ENCODE data around the gene PROCR.
"Not testable (repeated sequence)": the region's sequence is repeated elsewhere in the genome, so short reads cannot be mapped to it uniquely, and the experiment has no call there.

PROCR gene

GRCh38 chr20:35165221-35166185 is 6.4 kb upstream of the PROCR start:
- no peak for DNase-seq

DNA sequence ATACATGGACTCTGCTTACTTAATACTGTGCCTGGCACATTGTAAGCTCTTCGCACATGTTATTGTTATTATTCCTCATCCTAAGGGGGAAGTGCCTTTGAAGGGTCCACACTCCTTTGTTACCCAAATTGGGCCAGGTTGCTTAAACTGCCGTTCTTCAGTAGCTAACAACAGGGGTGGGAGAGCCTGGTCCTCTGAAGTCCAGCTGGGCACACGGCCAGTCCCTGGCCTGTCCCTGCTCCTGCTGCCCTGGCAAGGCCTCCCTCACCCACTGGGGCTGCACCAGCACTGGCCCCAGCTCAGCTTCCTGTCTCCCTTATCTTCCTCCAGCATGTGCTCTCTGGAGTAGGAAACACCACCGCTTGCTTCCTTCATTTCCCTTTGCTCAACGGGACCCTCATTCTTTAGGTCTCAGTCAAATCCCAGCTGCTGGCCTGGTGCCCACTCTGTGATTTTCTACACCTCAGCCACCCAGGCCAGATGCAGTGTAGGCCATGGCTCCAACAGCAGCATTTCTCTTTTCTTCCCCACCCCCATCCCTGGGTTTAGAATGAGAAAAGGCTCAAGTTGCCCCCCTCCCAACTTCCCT is 5.5 kb upstream of the PROCR start:
- no peak for DNase-seq

- no peak for DNase-seq
These were observed 4.1 kb upstream of the PROCR start for GRCh38 chr20:35167787-35168186.

DNA sequence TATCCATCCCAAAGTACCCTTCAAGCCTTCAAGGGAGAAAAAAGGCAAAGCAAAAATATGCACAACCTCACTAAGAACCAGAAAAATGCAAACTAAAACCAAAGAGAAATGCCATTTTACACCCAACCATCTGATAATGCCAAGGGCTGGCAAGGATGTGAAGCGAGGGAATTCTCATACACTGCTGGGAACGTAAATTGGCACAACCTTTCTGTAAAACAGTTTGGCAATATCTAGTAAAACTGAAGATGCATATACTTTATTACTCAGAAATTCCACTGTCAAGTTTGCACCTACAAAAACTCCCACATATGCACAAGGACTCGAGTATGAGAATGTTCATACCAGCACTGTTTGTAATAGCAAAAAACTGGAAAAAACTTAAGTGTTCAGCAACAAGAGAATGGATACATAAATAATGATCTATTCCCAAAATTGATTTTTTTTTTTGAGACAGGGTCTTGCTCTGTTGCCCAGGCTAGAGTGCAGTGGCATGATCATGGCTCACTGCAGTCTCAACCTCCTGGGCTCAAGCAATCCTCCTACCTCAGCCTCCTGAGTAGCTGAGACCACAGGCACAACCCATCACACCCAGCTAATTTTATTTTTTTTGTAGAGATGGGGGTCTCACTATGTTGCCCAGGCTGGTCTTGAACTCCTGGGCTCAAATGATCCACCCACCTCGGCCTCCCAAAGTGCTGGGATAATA is 3.0 kb upstream of the PROCR start:
- not testable (repeated sequence) for DNase-seq

- no peak for DNase-seq
These were observed 477 bp upstream of the PROCR start for GRCh38 chr20:35171438-35171752.

DNA sequence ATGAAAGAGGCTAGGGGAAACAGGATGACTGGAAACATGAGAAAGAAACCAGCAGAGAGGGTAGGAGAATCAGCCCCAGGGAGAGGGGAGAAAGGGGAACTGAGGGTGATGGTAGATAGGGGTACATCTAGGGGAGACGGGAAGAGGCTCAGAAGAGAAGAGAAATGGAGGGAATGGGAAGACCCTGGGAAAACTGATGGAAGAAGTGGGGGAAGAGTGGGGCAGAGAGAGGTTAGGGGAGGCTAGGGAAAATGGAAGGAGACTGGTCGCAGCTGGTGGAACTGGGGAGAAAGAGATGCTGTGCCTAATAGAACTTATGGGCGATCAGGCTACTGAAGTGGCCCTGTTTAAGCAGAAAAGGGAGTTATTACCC is 548 bp downstream of the PROCR start:
- DNase-seq: no peak

GRCh38 chr20:35173576-35174192 is 1.8 kb downstream of the PROCR start:
- DNase-seq: no peak

DNA sequence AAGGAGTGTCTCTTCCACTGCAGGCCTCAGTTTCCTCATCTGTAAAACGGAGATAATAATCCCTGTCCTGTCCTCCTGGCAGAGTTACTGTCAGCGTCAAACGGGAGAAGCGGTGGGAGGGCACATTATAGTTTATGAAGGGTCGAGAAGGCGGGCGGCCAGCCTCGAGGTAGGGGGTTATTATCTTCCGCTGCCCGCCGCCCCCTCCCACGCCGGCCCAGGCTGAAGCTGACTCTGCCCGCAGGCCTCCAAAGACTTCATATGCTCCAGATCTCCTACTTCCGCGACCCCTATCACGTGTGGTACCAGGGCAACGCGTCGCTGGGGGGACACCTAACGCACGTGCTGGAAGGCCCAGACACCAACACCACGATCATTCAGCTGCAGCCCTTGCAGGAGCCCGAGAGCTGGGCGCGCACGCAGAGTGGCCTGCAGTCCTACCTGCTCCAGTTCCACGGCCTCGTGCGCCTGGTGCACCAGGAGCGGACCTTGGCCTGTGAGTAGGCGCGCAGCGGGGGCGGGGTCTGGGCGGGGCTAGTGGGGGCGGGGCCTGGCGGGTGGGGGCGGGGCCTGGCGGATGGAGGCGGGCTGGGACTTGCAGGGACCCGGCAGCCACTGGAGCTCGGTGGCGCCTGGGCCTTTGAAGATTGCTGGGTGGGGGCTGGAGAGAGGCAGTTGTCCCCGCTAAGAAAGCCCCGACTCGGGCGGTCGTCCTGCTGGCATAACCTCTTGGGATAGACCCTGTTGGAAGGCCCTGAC is 2.8 kb downstream of the PROCR start:
- DNase-seq: no peak

GRCh38 chr20:35176132-35176531 is 4.3 kb downstream of the PROCR start:
- no peak for DNase-seq

DNA sequence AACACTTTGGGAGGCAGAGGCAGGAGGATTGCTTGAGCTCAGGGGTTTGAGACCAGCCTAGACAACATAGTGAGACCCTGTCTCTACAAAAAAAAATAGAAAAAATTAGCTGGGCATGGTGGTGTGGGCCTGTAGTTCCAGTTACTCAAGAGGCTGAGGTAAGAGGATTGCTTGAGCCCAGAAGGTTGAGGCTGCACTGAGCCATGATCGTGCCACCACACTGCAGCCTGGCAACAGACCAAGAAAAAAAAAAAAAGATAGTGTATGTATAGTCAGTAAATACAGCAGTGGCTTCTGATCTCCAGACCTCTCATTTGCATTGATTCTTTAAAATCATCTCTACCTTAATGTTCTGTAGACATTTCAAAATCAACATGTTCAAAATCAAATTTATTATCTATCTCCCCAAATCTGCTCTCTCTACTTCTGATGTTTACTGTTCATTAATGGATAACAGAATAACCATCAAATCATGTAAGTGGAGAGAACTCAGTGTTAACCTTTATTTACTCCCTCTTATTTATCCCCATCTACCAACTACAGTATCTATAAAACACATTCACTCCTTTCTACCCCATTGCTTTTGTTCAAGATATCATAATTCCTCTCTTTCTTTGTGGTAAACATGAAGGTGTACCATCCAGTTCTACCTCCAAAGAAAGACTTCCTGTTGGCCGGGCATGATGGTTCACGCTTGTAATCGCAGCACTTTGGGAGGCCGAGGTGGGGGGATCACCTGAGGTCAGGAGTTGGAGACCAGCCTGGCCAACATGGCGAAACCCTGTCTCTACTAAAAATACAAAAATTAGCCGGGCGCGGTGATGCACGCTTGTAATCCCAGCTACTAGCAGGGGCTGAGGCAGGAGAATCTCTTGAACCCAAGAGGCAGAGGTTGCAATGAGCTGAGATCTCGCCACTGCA is 7.7 kb downstream of the PROCR start:
- DNase-seq: no peak

GRCh38 chr20:35180266-35180665 is 8.4 kb downstream of the PROCR start:
- no peak for DNase-seq

DNA sequence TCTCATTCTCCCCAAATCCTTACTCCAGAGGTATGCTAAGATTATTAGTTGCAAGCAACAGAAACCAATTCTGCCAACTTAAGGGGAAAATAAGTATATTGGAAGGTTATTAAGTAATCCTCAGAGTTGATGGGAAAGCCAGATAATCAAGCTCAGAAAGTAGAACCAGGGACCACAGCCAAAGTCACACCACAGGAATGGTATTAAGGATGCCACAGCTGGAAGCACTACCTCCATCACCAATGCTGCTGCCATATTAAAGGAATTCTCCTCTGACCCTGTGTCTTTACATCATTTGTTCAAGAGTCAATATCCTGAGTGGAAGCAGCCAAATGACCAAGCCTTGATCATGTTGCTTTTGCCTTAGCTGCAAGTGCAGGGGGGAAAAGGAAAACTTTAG is 9.9 kb downstream of the PROCR start:
- no peak for DNase-seq

DNA sequence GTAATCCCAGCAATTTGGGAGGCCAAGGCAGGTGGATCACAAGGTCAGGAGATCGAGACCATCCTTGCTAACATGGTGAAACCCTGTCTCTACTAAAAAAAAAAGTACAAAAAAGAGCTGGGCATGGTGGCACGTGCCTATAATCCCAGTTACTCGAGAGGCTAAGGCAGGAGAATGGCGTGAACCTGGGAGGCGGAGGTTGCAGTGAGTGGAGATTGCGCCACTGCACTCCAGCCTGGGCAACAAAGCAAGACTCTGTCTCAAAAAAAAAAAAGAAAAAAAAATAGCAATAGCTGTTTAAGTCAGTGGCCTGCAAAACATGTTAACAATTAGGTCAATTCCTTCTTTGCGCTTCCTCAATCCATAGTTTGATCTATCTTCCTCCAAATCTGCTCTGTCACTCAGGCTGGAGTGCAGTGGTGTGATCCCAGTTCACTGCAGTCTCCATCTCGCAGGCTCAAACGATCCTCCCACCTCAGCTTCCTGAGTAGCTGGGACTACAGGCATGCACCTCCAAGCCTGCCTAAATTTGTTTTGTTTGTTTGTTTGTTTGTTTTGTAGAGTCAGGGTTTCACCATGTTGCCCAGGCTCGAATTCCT is 14.9 kb downstream of the PROCR start:
- not testable (repeated sequence) for DNase-seq

DNA sequence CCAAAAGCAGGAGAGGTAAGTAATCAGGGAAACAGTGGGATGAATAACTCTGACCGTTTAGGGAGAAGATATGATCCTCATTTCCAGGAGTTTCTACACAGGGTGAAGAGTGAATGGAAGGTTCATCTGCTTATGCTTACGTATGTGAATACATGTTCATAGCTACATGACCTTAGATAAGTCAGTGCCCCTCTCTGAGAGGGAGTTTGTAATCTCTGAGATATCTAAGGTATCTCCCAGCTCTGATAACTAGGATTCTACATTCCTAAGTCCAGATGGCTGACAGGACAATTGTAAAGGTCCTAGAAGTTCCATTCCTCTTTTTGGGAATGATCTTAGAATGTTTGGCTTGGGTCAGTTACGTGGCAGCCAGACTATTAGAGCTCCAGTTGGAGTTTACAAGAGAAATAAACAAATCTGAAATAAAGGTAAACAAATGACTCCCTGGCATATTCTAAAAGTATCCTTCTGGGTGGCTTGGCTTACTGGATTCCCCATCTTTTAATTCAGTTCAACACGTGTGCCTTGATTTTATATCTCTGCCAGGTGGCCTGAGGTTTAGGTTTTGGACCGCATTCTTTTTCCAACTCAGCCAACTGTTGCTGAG is 15.8 kb downstream of the PROCR start:
- DNase-seq: no peak

DNA sequence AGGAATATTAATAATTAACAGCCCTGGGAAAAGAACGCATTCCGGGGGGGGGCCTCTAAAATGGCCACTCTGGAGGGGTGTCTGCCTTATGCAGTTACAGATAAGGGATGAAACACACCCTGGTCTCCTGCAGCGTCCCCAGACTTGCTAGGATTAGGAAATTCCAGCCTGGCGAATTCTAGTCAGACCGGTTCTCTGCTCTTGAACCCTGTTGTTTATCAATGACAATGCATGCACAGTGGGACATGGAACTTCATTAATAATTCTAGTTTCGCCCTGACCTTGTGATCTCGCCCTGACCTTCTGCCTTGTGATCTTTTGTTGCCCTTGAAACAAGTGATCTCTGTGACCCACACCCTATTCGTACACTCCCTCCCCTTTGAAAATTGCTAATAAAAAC is 17.4 kb downstream of the PROCR start:
- DNase-seq: not testable (repeated sequence)

DNA sequence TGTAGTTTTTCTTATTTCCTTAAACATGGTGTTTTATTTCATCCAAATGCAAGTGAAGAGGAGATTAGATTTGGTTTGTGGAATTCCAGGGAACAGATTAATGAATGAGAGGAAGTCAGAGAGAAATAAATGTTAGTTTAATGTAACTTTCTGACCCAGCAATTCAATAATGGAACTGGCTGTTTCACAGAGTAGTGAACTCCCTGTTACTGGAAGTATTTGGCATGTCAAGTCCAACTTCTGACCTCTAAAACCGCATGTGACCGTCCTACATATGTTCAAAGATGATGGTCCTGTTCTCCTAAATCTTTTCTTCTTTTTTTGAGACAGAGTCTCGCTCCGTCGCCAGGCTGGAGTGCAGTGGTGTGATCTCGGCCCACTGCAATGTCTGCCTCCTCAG is 18.7 kb downstream of the PROCR start:
- DNase-seq: no peak

DNA sequence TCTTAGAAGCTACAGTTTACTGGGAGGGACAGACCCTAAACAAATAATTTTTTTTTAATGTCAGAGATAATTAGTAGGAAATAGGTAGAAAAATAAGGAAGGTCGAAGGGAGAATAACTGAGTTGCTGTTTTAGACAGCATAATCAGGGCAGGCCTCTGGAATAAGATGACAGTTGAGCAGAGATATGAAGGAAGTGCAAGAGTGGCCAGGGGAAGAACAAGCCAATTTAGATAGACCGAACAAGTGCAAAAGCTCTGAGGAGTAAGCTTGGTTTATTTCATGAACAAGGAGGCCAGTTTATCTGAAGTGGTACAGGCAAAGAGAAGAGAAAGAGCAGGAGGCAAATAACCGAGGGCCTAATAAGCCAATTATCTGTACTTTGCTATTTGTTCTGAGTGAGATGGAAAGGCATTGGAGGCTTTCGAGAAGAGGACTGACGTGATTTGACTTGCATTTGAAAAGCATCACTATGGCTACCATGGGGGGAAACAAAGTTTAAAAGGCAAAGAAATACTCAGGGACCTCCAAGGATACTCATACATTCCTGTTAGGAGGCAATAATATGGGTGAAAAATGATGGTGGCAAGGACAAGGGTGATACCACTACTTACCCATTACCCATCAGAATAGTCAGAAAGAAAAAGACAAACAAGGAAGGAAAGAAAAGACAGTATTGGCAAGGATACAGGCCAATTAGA is 19.7 kb downstream of the PROCR start:
- DNase-seq: no peak

GRCh38 chr20:35192118-35192872 is 20.4 kb downstream of the PROCR start:
- DNase-seq: no peak
